NCI-H1048 (cell line): Measurements from ENCODE around the gene ANKRD65.
"Not testable (repeated sequence)": the region's sequence is repeated elsewhere in the genome, so short reads cannot be mapped to it uniquely, and the experiment has no call there.

ENCODE experiments used
- DNase-seq: peaks from one replicate; lab custom pipeline; 2025; lab: John Stamatoyannopoulos, UW

ANKRD65 gene

GRCh38 chr1:1430114-1430982 is 9.3 kb upstream of the ANKRD65 start:
- DNase-seq = no peak

GRCh38 chr1:1429671-1430073 is 8.6 kb upstream of the ANKRD65 start:
- DNase-seq = no peak

GRCh38 chr1:1428967-1429366 is 7.9 kb upstream of the ANKRD65 start:
- DNase-seq = not testable (repeated sequence)

- DNase-seq = no peak
Observed at GRCh38 chr1:1428174-1428573, 7.1 kb upstream of the ANKRD65 start.

GRCh38 chr1:1427820-1428148 is 6.7 kb upstream of the ANKRD65 start:
- no peak for DNase-seq

- no peak for DNase-seq
Observed at GRCh38 chr1:1427106-1427819, 6.2 kb upstream of the ANKRD65 start.

- DNase-seq = no peak
Observed at GRCh38 chr1:1426496-1427105, 5.5 kb upstream of the ANKRD65 start.

GRCh38 chr1:1425753-1426495 is 4.8 kb upstream of the ANKRD65 start:
- DNase-seq = no peak

GRCh38 chr1:1425426-1425752 is 4.3 kb upstream of the ANKRD65 start:
- no peak for DNase-seq

- DNase-seq = no peak
Observed at GRCh38 chr1:1424707-1425106, 3.6 kb upstream of the ANKRD65 start.

- DNase-seq = no peak
Observed at GRCh38 chr1:1423245-1423597, 2.1 kb upstream of the ANKRD65 start.

- no peak for DNase-seq
Observed at GRCh38 chr1:1422465-1423244, 1.6 kb upstream of the ANKRD65 start.

- no peak for DNase-seq
Observed at GRCh38 chr1:1421907-1422464, 910 bp upstream of the ANKRD65 start.

GRCh38 chr1:1420654-1421141 is 378 bp downstream of the ANKRD65 start:
- DNase-seq = no peak

- no peak for DNase-seq
Observed at GRCh38 chr1:1419813-1420653, 1.0 kb downstream of the ANKRD65 start.

GRCh38 chr1:1419363-1419812 is 1.7 kb downstream of the ANKRD65 start:
- DNase-seq = no peak

GRCh38 chr1:1418464-1419362 is 2.4 kb downstream of the ANKRD65 start:
- DNase-seq = no peak

GRCh38 chr1:1417825-1418463 is 3.1 kb downstream of the ANKRD65 start:
- DNase-seq = not testable (repeated sequence)

GRCh38 chr1:1417396-1417795 is 3.7 kb downstream of the ANKRD65 start:
- not testable (repeated sequence) for DNase-seq
